Psoas muscle (tissue), 8 donors: Measurements from ENCODE around the gene SIX3. TPM values are rescaled to one million over a fixed set of nuclear protein-coding genes. Genes with fewer than 3 reads are reported as not detected.

Source experiments
- ATAC-seq, 4 donors: fragments of 200-7000 bp; cut with Tn5 transposase; one replicate each; pipeline ENCODE4 v1.9.1; 2020; ENCODE audit warnings: moderate library complexity in 3 of 4, mild to moderate bottlenecking in 2 of 4
- DNase-seq, 2 donors: peaks; one replicate each; pipeline ENCODE4 v3.0.0-alpha.2; 2020
- H3K27ac ChIP-seq: fragments of 200-600 bp; one replicate; pipeline ENCODE4 v1.8.0; 2022
- H3K27me3 ChIP-seq, 3 donors: fragments of 200-600 bp in 1 of 3; one replicate each; pipeline versions ENCODE4 v1.6.1 to v1.8.0; 2013 to 2022; ENCODE audit warnings: low read length in 2 of 3, mild to moderate bottlenecking in 2 of 3, moderate library complexity in 1 of 3; ENCODE audit not compliant: insufficient read depth in 3 of 3
- H3K36me3 ChIP-seq, 2 donors: fragments of 200-600 bp in 1 of 2; one replicate each; pipeline versions ENCODE4 v1.6.1 to v1.8.0; 2013 to 2022; ENCODE audit warnings: low read depth in 1 of 2, mild to moderate bottlenecking in 1 of 2, moderate library complexity in 1 of 2; ENCODE audit not compliant: insufficient read depth in 1 of 2
- H3K4me1 ChIP-seq: fragments of 200-600 bp; one replicate; pipeline ENCODE4 v1.8.0; 2022
- H3K4me3 ChIP-seq: fragments of 200-600 bp; one replicate; pipeline ENCODE4 v1.8.0; 2022; ENCODE audit warnings: mild to moderate bottlenecking
- H3K9me3 ChIP-seq: fragments of 200-600 bp; one replicate; pipeline ENCODE4 v1.8.0; 2022
- CTCF ChIP-seq: fragments of 200-600 bp; IDR thresholded peaks from one replicate; pipeline ENCODE4 v1.8.0; 2022; ENCODE audit warnings: antibody characterized with exemption
- WGBS, 3 donors: extraction: QIAGEN DNeasy Blood & Tissue Kit; methylation state at CpG; one replicate each; pipeline versions ENCODE4 v1.1.6 to v1.1.7; 2013; 5-methylcytosine and 5-hydroxymethylcytosine counted together
- intact Hi-C, 2 donors: fragments of 100-400 bp; cut with DNase I; formaldehyde crosslinking; loops; one replicate each; pipeline versions ENCODE4 v1.11.0 to v1.14.2; 2022
- polyA plus RNA-seq, 3 donors: library from polyadenylated mRNA; stranded (reverse); fragments of 200-250 nt; gene quantifications; one replicate each; pipeline ENCODE4 v1.2.3, GENCODE V29; 2013
- total RNA-seq, 4 donors: library from RNA; stranded (reverse); fragmentation: NEBNext Ultra II Directional in 2 of 4; extraction: Animal tissue kit (Norgen Biotek cat#: 25700) in 2 of 4; gene quantifications; one replicate each; pipeline versions ENCODE4 v1.2.1 to v1.2.4, GENCODE V29; 2021 to 2023
- donor health status: healthy with polysubstance abuse.
- donor health status: DM: no; HTN: no; CAD: no; lungs with moderate emphysema.
- donor health status: Bipolar disorder and iron deficiency.
- donor health status: healthy.
- donor health status: DM: yes; HTN: yes; CAD: no.
- donor health status: DM: no; HTN: no; CAD: no.
- donor health status: DM: no; HTN: no; CAD: no.
- donor health status: DM: yes; HTN: yes; CAD: no.

Gene SIX3
- total and polyA plus RNA-seq, 7 donors = 0.01 to 0.20 TPM; not detected in 5

GRCh38 chr2:44902217-44903137 lies 39.0 kb upstream of the SIX3 start:
- Histone ChIP-seq H3K27ac (no peak overlapping the region), H3K4me3 (no peak overlapping the region), H3K4me1 (no peaks in the 10 kb centered on the region), H3K27me3 (peaks cover 0 to 19% (median 4%) of the 10 kb centered on the region in 3 donors), H3K9me3 (no peaks in the 10 kb centered on the region), H3K36me3 (no peaks in the 10 kb centered on the region)
- intact Hi-C loops = no loop called here
- ATAC-seq (no peak), DNase-seq (no peak)
- no peak for TF ChIP-seq CTCF
- 61 to 65% (median 65%) methylated on average over 7 of the region's 7 CpGs for WGBS, 3 donors

DNA sequence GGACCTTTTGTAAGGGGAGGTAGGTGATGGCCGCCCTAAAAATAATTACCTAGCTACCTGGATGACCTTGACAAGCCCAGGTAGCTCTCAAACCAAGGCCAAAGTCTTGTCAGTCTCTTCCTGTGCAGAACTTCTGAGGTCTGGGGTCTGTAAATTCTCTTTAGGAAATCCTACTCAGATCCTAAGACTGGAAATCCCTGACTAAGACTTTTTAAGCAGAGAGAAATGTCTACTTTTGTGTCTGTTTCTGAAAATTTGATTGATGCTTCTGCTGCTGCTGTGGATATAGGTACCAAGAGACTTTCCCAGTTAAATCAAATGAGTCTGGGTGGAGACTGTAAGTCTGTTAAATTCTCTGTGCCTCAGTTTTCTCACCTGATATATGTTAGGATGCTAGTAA lies 36.9 kb upstream of the SIX3 start:
- Histone ChIP-seq H3K9me3 (peaks cover 1% of the 10 kb centered on the region), H3K4me3 (no peak overlapping the region), H3K36me3 (no peaks in the 10 kb centered on the region), H3K27me3 (peaks cover 0 to 22% (median 4%) of the 10 kb centered on the region in 3 donors), H3K27ac (no peak overlapping the region), H3K4me1 (no peaks in the 10 kb centered on the region)
- ATAC-seq = no peak
- no peak for TF ChIP-seq CTCF
- intact Hi-C loops = no loop called here
- 79 to 89% (median 85%) methylated on average over 1 of the region's 1 CpG for WGBS, 3 donors
- no peak for DNase-seq

DNA sequence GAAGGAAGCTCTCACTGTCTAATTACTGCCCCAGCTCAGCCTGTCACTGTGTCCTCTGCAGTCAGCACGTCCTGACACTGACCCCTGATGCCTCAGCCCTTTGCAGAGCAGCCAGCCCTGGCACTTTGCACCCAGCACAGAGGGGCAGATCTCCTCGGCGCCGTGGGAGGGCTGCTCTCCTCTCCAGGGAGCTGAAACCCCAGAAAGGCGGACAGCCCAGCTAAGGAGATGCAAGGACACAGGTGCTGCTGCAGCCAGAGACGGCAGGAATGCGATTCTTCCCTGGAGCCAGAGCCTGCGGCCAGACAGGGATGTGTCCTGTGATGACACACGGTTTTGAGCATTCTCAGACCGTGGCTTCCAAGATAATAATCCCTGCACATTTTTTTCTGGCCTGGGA lies 34.5 kb upstream of the SIX3 start:
- peaks cover 0 to 22% (median 0%) of the 10 kb centered on the region in 3 donors for H3K27me3 ChIP-seq
- DNase-seq (no peak), ATAC-seq (no peak)
- H3K36me3 ChIP-seq = no peaks in the 10 kb centered on the region
- H3K4me3 ChIP-seq = no peak overlapping the region
- H3K27ac ChIP-seq = no peak overlapping the region
- peaks cover 5% of the 10 kb centered on the region for H3K9me3 ChIP-seq
- TF ChIP-seq CTCF = no peak
- H3K4me1 ChIP-seq = no peaks in the 10 kb centered on the region
- WGBS, 3 donors = 17 to 28% (median 22%) methylated on average over 10 of the region's 10 CpGs
- intact Hi-C loops = no loop called here

- intact Hi-C loops = no loop called here
- no peak overlapping the region for H3K27ac ChIP-seq
- H3K4me1 ChIP-seq = no peaks in the 10 kb centered on the region
- H3K27me3 ChIP-seq = peaks cover 0 to 22% (median 0%) of the 10 kb centered on the region in 3 donors
- DNase-seq (no peak), ATAC-seq (no peak)
- TF ChIP-seq CTCF = no peak
- H3K9me3 ChIP-seq = peaks cover 5% of the 10 kb centered on the region
- H3K4me3 ChIP-seq = no peak overlapping the region
- 83 to 94% (median 83%) methylated on average over 1 of the region's 1 CpG for WGBS, 3 donors
- no peaks in the 10 kb centered on the region for H3K36me3 ChIP-seq
These were observed 31.7 kb upstream of the SIX3 start for GRCh38 chr2:44909831-44910230.
